Vagina (tissue), 2 donors: ENCODE results near the gene SSBP4.

ENCODE experiments used
- CTCF ChIP-seq, 3 experiments: fragments of 450-650 bp in 2 of 3; fragments of 200-600 bp in 1 of 3; sonication (generic) in 1 of 3; IDR thresholded peaks; one replicate each; pipeline ENCODE4 v1.5.1; 2017 to 2019; ENCODE audit warnings: antibody characterized with exemption in 3 of 3, mild to moderate bottlenecking in 2 of 3, moderate library complexity in 2 of 3
- POLR2A ChIP-seq, 2 donors: fragments of 450-650 bp; IDR thresholded peaks; one replicate each; pipeline ENCODE4 v1.6.1; 2017; ENCODE audit warnings: antibody characterized with exemption in 2 of 2, mild to moderate bottlenecking in 2 of 2, moderate library complexity in 2 of 2
- POLR2AphosphoS5 ChIP-seq, 2 donors: sonication (generic); formaldehyde crosslinking; IDR thresholded peaks; one replicate each; pipeline ENCODE4 v1.9.0; 2017; ENCODE audit warnings: antibody characterized with exemption in 2 of 2, mild to moderate bottlenecking in 2 of 2, low read depth in 1 of 2; ENCODE audit not compliant: insufficient read depth in 1 of 2

- no peak for TF ChIP-seq CTCF (IDR thresholded peaks at IDR 0.05)
- no peak for TF ChIP-seq POLR2A (IDR thresholded peaks at IDR 0.05)
- TF ChIP-seq POLR2AphosphoS5 (IDR thresholded peaks at IDR 0.05; ENCODE audit: insufficient read depth in 1 of 2, low read depth in 1 of 2), result no peak
Observed at GRCh38 chr19:18475004-18475453, 55.8 kb downstream of the SSBP4 start.
